Ascending aorta (tissue), 2 donors: Measurements from ENCODE around the gene METTL1. TPM values are rescaled to one million over a fixed set of nuclear protein-coding genes. Genes with fewer than 3 reads are reported as not detected.

ENCODE experiments used
- DNase-seq, 2 donors: peaks; one replicate each; pipeline ENCODE4 v3.0.0-alpha.2; 2019; ENCODE audit warnings: low spot score in 2 of 2
- H3K27ac ChIP-seq, 2 donors: fragments of 200-600 bp; sonication (generic); one replicate each; pipeline ENCODE4 v1.5.1; 2016 to 2017; ENCODE audit warnings: mild to moderate bottlenecking in 1 of 2
- H3K27me3 ChIP-seq: fragments of 200-600 bp; sonication (generic); one replicate; pipeline ENCODE4 v1.5.1; 2017
- H3K36me3 ChIP-seq, 2 donors: fragments of 200-600 bp; sonication (generic); one replicate each; pipeline ENCODE4 v1.5.1; 2016
- H3K4me1 ChIP-seq, 2 donors: fragments of 200-600 bp; sonication (generic); one replicate each; pipeline ENCODE4 v1.5.1; 2016 to 2017; ENCODE audit warnings: mild to moderate bottlenecking in 1 of 2
- H3K4me3 ChIP-seq, 2 donors: fragments of 200-600 bp; sonication (generic); one replicate each; pipeline ENCODE4 v1.5.1; 2016 to 2017; ENCODE audit warnings: mild to moderate bottlenecking in 1 of 2
- H3K9me3 ChIP-seq, 2 donors: fragments of 200-600 bp; sonication (generic); one replicate each; pipeline ENCODE4 v1.5.1; 2016
- CTCF ChIP-seq, 3 experiments: fragments of 200-600 bp in 2 of 3; fragments of 450-650 bp in 1 of 3; sonication (generic) in 2 of 3; IDR thresholded peaks; one replicate each; pipeline ENCODE4 v1.5.1; 2016 to 2019; ENCODE audit warnings: antibody characterized with exemption in 3 of 3, mild to moderate bottlenecking in 1 of 3, moderate library complexity in 1 of 3
- intact Hi-C: fragments of 100-400 bp; cut with DNase I; formaldehyde crosslinking; loops from one replicate; pipeline ENCODE4 v1.15.1; 2023
- total RNA-seq: library from RNA; depleted of rRNA; stranded (reverse); fragments of >200 nt; gene quantifications from one replicate; pipeline ENCODE4 v1.1.0, GENCODE V29; 2016

The METTL1 gene
- total RNA-seq, 1 donor from 2014 or later: 29.8 TPM

GRCh38 chr12:57769594-57769993 is 2.3 kb downstream of the METTL1 start:
- peaks cover 2 to 38% of the 10 kb centered on the region in 2 donors for H3K4me1 ChIP-seq
- no peak for DNase-seq
- intact Hi-C loops: loop anchor here (5.0 kb wide), 1 partner anchor 42 kb away; no protein-coding TSS in a partner anchor
- no peak overlapping the region for H3K4me3 ChIP-seq
- no peaks in the 10 kb centered on the region for H3K9me3 ChIP-seq
- no peak for TF ChIP-seq CTCF (IDR thresholded peaks at IDR 0.05)
- H3K27me3 ChIP-seq: no peaks in the 10 kb centered on the region
- H3K27ac ChIP-seq: no peak overlapping the region
- H3K36me3 ChIP-seq: peaks cover 0 to 3% of the 10 kb centered on the region in 2 donors

GRCh38 chr12:57767876-57768275 is 4.0 kb downstream of the METTL1 start:
- intact Hi-C loops: loop anchor here (5.0 kb wide), 1 partner anchor 41 kb away; no protein-coding TSS in a partner anchor
- TF ChIP-seq CTCF (IDR thresholded peaks at IDR 0.05): no peak
- H3K9me3 ChIP-seq: no peaks in the 10 kb centered on the region
- no peaks in the 10 kb centered on the region for H3K27me3 ChIP-seq
- no peak overlapping the region for H3K4me3 ChIP-seq
- peaks cover 0 to 32% of the 10 kb centered on the region in 2 donors for H3K4me1 ChIP-seq
- no peaks in the 10 kb centered on the region for H3K36me3 ChIP-seq
- peak in 1 of 2 donors; percentile 54 for DNase-seq
- no peak overlapping the region for H3K27ac ChIP-seq

- H3K36me3 ChIP-seq: no peaks in the 10 kb centered on the region
- no peak overlapping the region for H3K4me3 ChIP-seq
- H3K4me1 ChIP-seq: peaks cover 0 to 32% of the 10 kb centered on the region in 2 donors
- H3K27ac ChIP-seq: no peak overlapping the region
- DNase-seq: no peak
- no peaks in the 10 kb centered on the region for H3K9me3 ChIP-seq
- TF ChIP-seq CTCF (IDR thresholded peaks at IDR 0.05): no peak
- H3K27me3 ChIP-seq: no peaks in the 10 kb centered on the region
- intact Hi-C loops: loop anchor here (5.0 kb wide), 1 partner anchor 40 kb away; no protein-coding TSS in a partner anchor
These were observed 4.6 kb downstream of the METTL1 start for GRCh38 chr12:57767305-57767698.

- intact Hi-C loops: loop anchor here (5.0 kb wide), 1 partner anchor 39 kb away; no protein-coding TSS in a partner anchor
- H3K4me1 ChIP-seq: peaks cover 0 to 32% of the 10 kb centered on the region in 2 donors
- no peak for TF ChIP-seq CTCF (IDR thresholded peaks at IDR 0.05)
- no peaks in the 10 kb centered on the region for H3K9me3 ChIP-seq
- no peaks in the 10 kb centered on the region for H3K36me3 ChIP-seq
- peak within 1 kb of the TSS; percentile 43 to 63 for H3K4me3 ChIP-seq
- no peak for DNase-seq
- H3K27ac ChIP-seq: no peak within 1 kb of the TSS
- H3K27me3 ChIP-seq: no peaks in the 10 kb centered on the region
These were observed 5.2 kb downstream of the METTL1 start, which contains the start of gene CYP27B1 for GRCh38 chr12:57766464-57767304. TSS of gene CYP27B1 (minus strand) at chr12:57767078. CDS start at chr12:57767041, 37 bp downstream.

- no peak for TF ChIP-seq CTCF (IDR thresholded peaks at IDR 0.05)
- Histone ChIP-seq H3K27ac (no peak overlapping the region), H3K4me1 (peaks cover 0 to 26% of the 10 kb centered on the region in 2 donors), H3K36me3 (no peaks in the 10 kb centered on the region), H3K27me3 (no peaks in the 10 kb centered on the region), H3K9me3 (no peaks in the 10 kb centered on the region), H3K4me3 (peak overlapping the region; percentile 43 to 63)
- intact Hi-C loops: loop anchor here (5.0 kb wide), 1 partner anchor 39 kb away; no protein-coding TSS in a partner anchor
- no peak for DNase-seq
These were observed 6.0 kb downstream of the METTL1 start for GRCh38 chr12:57765698-57766463.
